K562 (cell line): ENCODE results near the gene TRDMT1. TPM values are rescaled to one million over a fixed set of nuclear protein-coding genes. Genes with fewer than 3 reads are reported as not detected.

Source experiments
- ATAC-seq: fragments of 200-7000 bp; cut with Tn5 transposase; 3 replicates; pipeline ENCODE4 v1.9.1; 2020; ENCODE audit warnings: moderate library complexity
- BruUV-seq: library from RNA; stranded (reverse); fragments of 400-500 nt; replicated peaks from 2 replicates; lab custom pipeline; 2021; lab: Mats Ljungman, UMichigan
- CTCF ChIA-PET: fragments of 300-600 bp; formaldehyde crosslinking; extraction: SDS; loops from one replicate; lab custom pipeline; 2021; ENCODE audit warnings: low intra/inter-chr PET ratio; lab: Yijun Ruan, JAX
- POLR2A ChIA-PET: fragments of 300-600, 350-650 bp; sonication (Branson Sonifier 250); formaldehyde crosslinking; extraction: SDS; loops from one replicate; lab custom pipeline; 2021; ENCODE audit warnings: antibody characterized with exemption, inconsistent platforms; lab: Yijun Ruan, JAX
- DNase-seq, 4 experiments: peaks; one replicate each; pipeline versions ENCODE4 v3.0.0 to v3.0.0-alpha.2; 2011 to 2018; ENCODE audit warnings: low spot score in 3 of 4, mixed read lengths in 3 of 4; ENCODE audit errors: extremely low read depth in 1 of 4
- FAIRE-seq: peaks from 2 replicates; lab custom pipeline; 2011; peaks lifted over from hg19 to GRCh38; lab: Jason Lieb, UNC
- H2AFZ ChIP-seq: 2 replicates; pipeline ENCODE4 v1.6.0; 2011; ENCODE audit warnings: low read depth, low read length, control low read depth, inconsistent platforms
- H3K27ac ChIP-seq: fragments of 200-600 bp; 3 replicates; pipeline ENCODE4 v1.8.0; 2011; ENCODE audit warnings: low read depth, mild to moderate bottlenecking, control low read depth, inconsistent platforms, low read length, moderate library complexity, mixed read lengths; ENCODE audit errors: extremely low read depth
- H3K27me3 ChIP-seq, 2 experiments: fragments of 300-600 bp in 1 of 2; 2 replicates in 1 of 2; 3 replicates in 1 of 2; pipeline versions ENCODE4 v1.6.0 to v1.8.0; 2011; ENCODE audit warnings: inconsistent platforms in 2 of 2, low read length in 2 of 2, mild to moderate bottlenecking in 1 of 2, mixed read lengths in 1 of 2, moderate library complexity in 1 of 2; ENCODE audit not compliant: control insufficient read depth in 2 of 2, insufficient read depth in 2 of 2
- H3K36me3 ChIP-seq: fragments of 300-600 bp; 3 replicates; pipeline ENCODE4 v1.8.0; 2011; ENCODE audit warnings: mild to moderate bottlenecking, low read length, inconsistent platforms; ENCODE audit not compliant: control insufficient read depth, insufficient read depth
- H3K4me1 ChIP-seq, 2 experiments: fragments of 200-600 bp in 1 of 2; replicated peaks in 1 of 2; 2 replicates in 1 of 2; 3 replicates in 1 of 2; pipeline versions ENCODE4 v1.5.1 to v1.8.0; 2011; ENCODE audit warnings: inconsistent platforms in 2 of 2, low read length in 2 of 2, mild to moderate bottlenecking in 1 of 2, mixed read lengths in 1 of 2, moderate library complexity in 1 of 2; ENCODE audit not compliant: control insufficient read depth in 2 of 2, insufficient read depth in 2 of 2
- H3K4me2 ChIP-seq: 2 replicates; pipeline ENCODE4 v1.6.1; 2011; ENCODE audit warnings: low read length, control low read depth, inconsistent platforms, mixed read lengths; ENCODE audit not compliant: insufficient read depth
- H3K4me3 ChIP-seq: fragments of 200-600 bp; sonication (generic), shearing (Covaris generic); 2 replicates; pipeline ENCODE4 v1.5.1; 2016; ENCODE audit warnings: control low read depth, inconsistent platforms
- H3K79me2 ChIP-seq: fragments of 200-600 bp; 3 replicates; pipeline ENCODE4 v1.8.0; 2011; ENCODE audit warnings: low read length, inconsistent platforms; ENCODE audit not compliant: control insufficient read depth, insufficient read depth
- H3K9ac ChIP-seq, 2 experiments: 2 replicates each; pipeline versions ENCODE4 v1.6.0 to v1.6.1; 2011; ENCODE audit warnings: low read depth in 2 of 2, low read length in 2 of 2, control low read depth in 1 of 2, inconsistent platforms in 1 of 2, mild to moderate bottlenecking in 1 of 2, mixed read lengths in 1 of 2; ENCODE audit not compliant: insufficient read depth in 1 of 2
- H3K9me1 ChIP-seq: one replicate; pipeline ENCODE4 v1.6.0; 2011; ENCODE audit warnings: inconsistent platforms, mild to moderate bottlenecking, low read length, moderate library complexity; ENCODE audit not compliant: control insufficient read depth, insufficient read depth
- H3K9me3 ChIP-seq: replicated peaks from 2 replicates; pipeline ENCODE4 v1.5.1; 2011; ENCODE audit warnings: low read depth, low read length, inconsistent platforms; ENCODE audit not compliant: control insufficient read depth, insufficient read depth
- H4K20me1 ChIP-seq: replicated peaks from 2 replicates; pipeline ENCODE4 v1.6.1; 2011; ENCODE audit warnings: low read length, inconsistent platforms, mixed read lengths; ENCODE audit not compliant: control insufficient read depth, insufficient read depth
- BRD4 ChIP-seq: fragments of 200-600 bp; sonication (generic); IDR thresholded peaks from 2 replicates; pipeline ENCODE4 v1.6.1; 2017; ENCODE audit warnings: inconsistent platforms
- CC2D1A ChIP-seq: fragments of 450-650 bp; IDR thresholded peaks from 2 replicates; pipeline ENCODE4 v1.6.1; 2017; ENCODE audit warnings: mild to moderate bottlenecking
- CHD2 ChIP-seq: IDR thresholded peaks from 2 replicates; pipeline ENCODE4 v1.6.1; 2011; ENCODE audit warnings: low read depth, low read length
- EP400 ChIP-seq: fragments of 450-650 bp; IDR thresholded peaks from 2 replicates; pipeline ENCODE4 v1.6.1; 2017; ENCODE audit warnings: antibody characterized with exemption, mild to moderate bottlenecking, moderate library complexity
- HEY1 ChIP-seq: fragments of 250-450 bp; sonication (Bioruptor Pico); IDR thresholded peaks from 2 replicates; pipeline ENCODE4 v1.5.0; 2020; ENCODE audit warnings: mild to moderate bottlenecking, moderate library complexity, borderline replicate concordance
- HNRNPLL ChIP-seq: fragments of 200-400 bp; formaldehyde crosslinking; IDR thresholded peaks from 2 replicates; pipeline ENCODE4 v1.6.1; 2017; ENCODE audit warnings: low read length, low read depth, mild to moderate bottlenecking; ENCODE audit not compliant: poor library complexity, severe bottlenecking
- ILF3 ChIP-seq: fragments of 450-650 bp; IDR thresholded peaks from 2 replicates; pipeline ENCODE4 v1.6.1; 2018; ENCODE audit warnings: antibody characterized with exemption, mild to moderate bottlenecking, moderate library complexity, borderline replicate concordance
- KDM2B ChIP-seq: fragments of 250-450 bp; sonication (Bioruptor Pico); IDR thresholded peaks from 2 replicates; pipeline ENCODE4 v1.8.0; 2021; ENCODE audit warnings: mild to moderate bottlenecking, moderate library complexity
- KDM5B ChIP-seq: fragments of 200-600 bp; sonication (generic); IDR thresholded peaks from 2 replicates; pipeline ENCODE4 v1.6.1; 2012; ENCODE audit warnings: low read depth, mild to moderate bottlenecking, moderate library complexity, low read length, control low read depth, inconsistent platforms; ENCODE audit not compliant: insufficient replicate concordance
- KLF10 ChIP-seq: fragments of 250-450 bp; sonication (Bioruptor Pico); IDR thresholded peaks from 2 replicates; pipeline ENCODE4 v1.6.1; 2021; ENCODE audit warnings: matching md5 sums
- RAD21 ChIP-seq, 2 experiments: fragments of 250-450 bp in 1 of 2; fragments of 450-650 bp in 1 of 2; sonication (Bioruptor Pico) in 1 of 2; formaldehyde crosslinking in 1 of 2; IDR thresholded peaks in 1 of 2; conservative IDR thresholded peaks in 1 of 2; 2 replicates each; pipeline versions ENCODE4 v1.4.0 to v1.8.0; 2020 to 2022; ENCODE audit warnings: mild to moderate bottlenecking in 2 of 2, moderate library complexity in 1 of 2
- RHOXF2B ChIP-seq: fragments of 250-450 bp; sonication (Bioruptor Pico); conservative IDR thresholded peaks from 2 replicates; pipeline ENCODE4 v1.5.1; 2021
- SAFB2 ChIP-seq: fragments of 200-400 bp; formaldehyde crosslinking; IDR thresholded peaks from 2 replicates; pipeline ENCODE4 v1.6.1; 2018; ENCODE audit warnings: borderline replicate concordance, low read length, low read depth, moderate library complexity; ENCODE audit not compliant: severe bottlenecking
- THRAP3 ChIP-seq: fragments of 450-650 bp; IDR thresholded peaks from 2 replicates; pipeline ENCODE4 v1.6.1; 2016; ENCODE audit warnings: mild to moderate bottlenecking, inconsistent platforms, borderline replicate concordance
- YY1 ChIP-seq, 3 experiments: IDR thresholded peaks; 2 replicates each; pipeline ENCODE4 v1.6.1; 2011; ENCODE audit warnings: low read length in 2 of 3, mild to moderate bottlenecking in 2 of 3, moderate library complexity in 2 of 3, borderline replicate concordance in 1 of 3, control low read depth in 1 of 3, low read depth in 1 of 3; ENCODE audit not compliant: insufficient read depth in 3 of 3, insufficient replicate concordance in 2 of 3, control insufficient read depth in 1 of 3, insufficient read length in 1 of 3; ENCODE audit errors: extremely low read depth in 1 of 3
- ZNF583 ChIP-seq: fragments of 250-450 bp; sonication (Bioruptor Pico); IDR thresholded peaks from 2 replicates; pipeline ENCODE4 v1.4.0; 2020
- WGBS: fragments of 100-300 bp; shearing (Covaris generic); methylation state at CpG from one replicate; pipeline ENCODE4 v1.1.6; 2016; ENCODE audit warnings: low coverage, mixed read lengths; ENCODE audit not compliant: insufficient coverage; ENCODE audit errors: missing lambda C conversion rate; 5-methylcytosine and 5-hydroxymethylcytosine counted together
- in situ Hi-C: fragments of 300-500 bp; cut with MboI; formaldehyde crosslinking; loops from 4 replicates; pipeline ENCODE4 v1.15.0; 2018; ENCODE audit warnings: inconsistent platforms, mixed read lengths
- intact Hi-C: fragments of 100-400 bp; cut with micrococcal nuclease; formaldehyde crosslinking; loops from 2 replicates; pipeline ENCODE4 v1.14.2; 2022
- polyA plus RNA-seq, 8 experiments: library from polyadenylated mRNA; depleted of rRNA in 4 of 8; stranded (reverse) in 5 of 8; unstranded in 3 of 8; fragments of >200 nt; fragmentation: Nextera tagmentation in 2 of 8; fragmentation: Illumina TruSeq in 1 of 8; extraction: Ambion mirVana in 2 of 8; extraction: Trizol in 1 of 8; gene quantifications; 2 replicates each; pipeline versions ENCODE4 v1.2.1 to v1.2.3, GENCODE V29; 2011 to 2014; ENCODE audit warnings: inconsistent platforms in 1 of 8, missing spikeins in 1 of 8
- total RNA-seq, 7 experiments: library from RNA; depleted of rRNA in 6 of 7; stranded (reverse); fragments of >200 nt in 6 of 7; fragmentation: Illumina TruSeq in 2 of 7; extraction: Trizol in 2 of 7; gene quantifications; 2 replicates each; pipeline versions ENCODE4 v1.2.1 to v1.2.3, GENCODE V29; 2011 to 2021; ENCODE audit warnings: low replicate concordance in 1 of 7
- TF ChIP-seq, protein P1 (sequence below): sonication (generic); formaldehyde crosslinking; IDR thresholded peaks from 2 replicates; pipeline ENCODE4 v1.8.1; 2023; ENCODE audit warnings: mild to moderate bottlenecking, missing genetic modification reagents
- TF ChIP-seq, protein P2 (sequence below), 3 experiments: IDR thresholded peaks in 2 of 3; conservative IDR thresholded peaks in 1 of 3; 2 replicates each; pipeline ENCODE4 v1.5.1; 2011 to 2012; ENCODE audit warnings: low read length in 3 of 3, mild to moderate bottlenecking in 3 of 3, control low read depth in 2 of 3, improper control_type of control experiment in 1 of 3, inconsistent platforms in 1 of 3, low read depth in 1 of 3, mixed read lengths in 1 of 3, moderate library complexity in 1 of 3; ENCODE audit not compliant: insufficient read depth in 2 of 3

The TRDMT1 gene
- total and polyA plus RNA-seq, 9 of the 15 experiments (the other 6 are each of a cell fraction or from before 2014, with no cell fraction given), result 5.4 to 12.6 (median 9.3) TPM

GRCh38 chr10:17235136-17235535 is 33.7 kb upstream of the TRDMT1 start:
- FAIRE-seq (no peak), DNase-seq (peak in 1 of 4 experiments; percentile 42), ATAC-seq (peak; percentile 17; the same call in 2 of the 3 replicates)
- Histone ChIP-seq H2AFZ (no peak overlapping the region), H3K27ac (no peak overlapping the region), H3K4me1 (peaks cover 7% of the 10 kb centered on the region in 2 experiments; a peak in 2 of 5 replicates), H3K4me2 (no peak overlapping the region), H3K36me3 (peaks cover 70% of the 10 kb centered on the region), H3K27me3 (no peaks in the 10 kb centered on the region), H4K20me1 (no peaks in the 10 kb centered on the region), H3K9ac (no peak overlapping the region), H3K9me3 (no peaks in the 10 kb centered on the region), H3K4me3 (no peak overlapping the region), H3K79me2 (peaks cover 25% of the 10 kb centered on the region), H3K9me1 (no peaks in the 10 kb centered on the region)
- 59% methylated on average over 8 of the region's 8 CpGs for WGBS
- ChIA-PET CTCF (no interaction called here), POLR2A (interaction anchor here (1.0 to 1.2 kb wide), 2 partner anchors 10 to 203 kb away, joined by 3 to 5 read pairs; no protein-coding TSS in a partner anchor)
- no TSS peak for BruUV-seq
- TF ChIP-seq HEY1 (CRISPR knock-in tag) (no peak), SAFB2 (no peak), HNRNPLL (peak; percentile 41), BRD4 (no peak), CHD2 (no peak), RHOXF2B (CRISPR knock-in tag) (0 out of 2 replicates have a peak, but pooled peaks have one; percentile 33), CC2D1A (no peak), THRAP3 (0 out of 2 replicates have a peak, but pooled peaks have one; percentile 15), RAD21 (CRISPR knock-in tag; conservative IDR thresholded peaks at IDR 0.05 in 1 of 2, IDR thresholded peaks at IDR 0.05 in 1 of 2) (peak in 1 of 2 experiments; percentile 25; a peak in 1 of 4 replicates), KLF10 (no peak), YY1 (IDR thresholded peaks at IDR 0.05; ENCODE audit: borderline replicate concordance in 1 of 3, control insufficient read depth in 1 of 3, extremely low read depth in 1 of 3, insufficient read depth in 3 of 3, insufficient read length in 1 of 3, insufficient replicate concordance in 2 of 3, low read depth in 1 of 3, low read length in 2 of 3) (peak in 1 of 3 experiments; percentile 34), ZNF583 (CRISPR knock-in tag) (no peak), EP400 (no peak), ILF3 (no peak), KDM5B (peak; percentile 11), KDM2B (CRISPR knock-in tag) (no peak)
- TF ChIP-seq, protein P1, sequence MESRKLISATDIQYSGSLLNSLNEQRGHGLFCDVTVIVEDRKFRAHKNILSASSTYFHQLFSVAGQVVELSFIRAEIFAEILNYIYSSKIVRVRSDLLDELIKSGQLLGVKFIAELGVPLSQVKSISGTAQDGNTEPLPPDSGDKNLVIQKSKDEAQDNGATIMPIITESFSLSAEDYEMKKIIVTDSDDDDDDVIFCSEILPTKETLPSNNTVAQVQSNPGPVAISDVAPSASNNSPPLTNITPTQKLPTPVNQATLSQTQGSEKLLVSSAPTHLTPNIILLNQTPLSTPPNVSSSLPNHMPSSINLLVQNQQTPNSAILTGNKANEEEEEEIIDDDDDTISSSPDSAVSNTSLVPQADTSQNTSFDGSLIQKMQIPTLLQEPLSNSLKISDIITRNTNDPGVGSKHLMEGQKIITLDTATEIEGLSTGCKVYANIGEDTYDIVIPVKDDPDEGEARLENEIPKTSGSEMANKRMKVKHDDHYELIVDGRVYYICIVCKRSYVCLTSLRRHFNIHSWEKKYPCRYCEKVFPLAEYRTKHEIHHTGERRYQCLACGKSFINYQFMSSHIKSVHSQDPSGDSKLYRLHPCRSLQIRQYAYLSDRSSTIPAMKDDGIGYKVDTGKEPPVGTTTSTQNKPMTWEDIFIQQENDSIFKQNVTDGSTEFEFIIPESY (CRISPR knock-in tag), result peak; percentile 76
- TF ChIP-seq, protein P2, sequence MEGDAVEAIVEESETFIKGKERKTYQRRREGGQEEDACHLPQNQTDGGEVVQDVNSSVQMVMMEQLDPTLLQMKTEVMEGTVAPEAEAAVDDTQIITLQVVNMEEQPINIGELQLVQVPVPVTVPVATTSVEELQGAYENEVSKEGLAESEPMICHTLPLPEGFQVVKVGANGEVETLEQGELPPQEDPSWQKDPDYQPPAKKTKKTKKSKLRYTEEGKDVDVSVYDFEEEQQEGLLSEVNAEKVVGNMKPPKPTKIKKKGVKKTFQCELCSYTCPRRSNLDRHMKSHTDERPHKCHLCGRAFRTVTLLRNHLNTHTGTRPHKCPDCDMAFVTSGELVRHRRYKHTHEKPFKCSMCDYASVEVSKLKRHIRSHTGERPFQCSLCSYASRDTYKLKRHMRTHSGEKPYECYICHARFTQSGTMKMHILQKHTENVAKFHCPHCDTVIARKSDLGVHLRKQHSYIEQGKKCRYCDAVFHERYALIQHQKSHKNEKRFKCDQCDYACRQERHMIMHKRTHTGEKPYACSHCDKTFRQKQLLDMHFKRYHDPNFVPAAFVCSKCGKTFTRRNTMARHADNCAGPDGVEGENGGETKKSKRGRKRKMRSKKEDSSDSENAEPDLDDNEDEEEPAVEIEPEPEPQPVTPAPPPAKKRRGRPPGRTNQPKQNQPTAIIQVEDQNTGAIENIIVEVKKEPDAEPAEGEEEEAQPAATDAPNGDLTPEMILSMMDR (IDR thresholded peaks at IDR 0.05 in 2 of 3, conservative IDR thresholded peaks at IDR 0.05 in 1 of 3; ENCODE audit: insufficient read depth in 2 of 3, low read depth in 1 of 3, low read length in 3 of 3), result peak; percentile 25 to 33 (median 31); a peak in 4 of 6 replicates
- intact Hi-C loops, result no loop called here
- in situ Hi-C loops, result no loop called here
